Sigmoid colon (tissue), 4 donors: ENCODE results near the gene IFITM2.

Experiments
- CTCF ChIP-seq, 4 experiments: fragments of 450-650 bp in 3 of 4; fragments of 200-600 bp in 1 of 4; IDR thresholded peaks; one replicate each; pipeline ENCODE4 v1.5.1; 2016 to 2019; ENCODE audit warnings: antibody characterized with exemption in 4 of 4, mild to moderate bottlenecking in 3 of 4, moderate library complexity in 2 of 4
- POLR2A ChIP-seq, 2 donors: fragments of 450-650 bp; IDR thresholded peaks; one replicate each; pipeline ENCODE4 v1.6.1; 2016; ENCODE audit warnings: antibody characterized with exemption in 2 of 2, mild to moderate bottlenecking in 2 of 2, moderate library complexity in 2 of 2
- POLR2AphosphoS5 ChIP-seq, 4 donors: sonication (generic); formaldehyde crosslinking; IDR thresholded peaks; one replicate each; pipeline ENCODE4 v1.6.1; 2017; ENCODE audit warnings: antibody characterized with exemption in 4 of 4

- TF ChIP-seq POLR2AphosphoS5 (IDR thresholded peaks at IDR 0.05) (no peak), CTCF (IDR thresholded peaks at IDR 0.05) (no peak), POLR2A (IDR thresholded peaks at IDR 0.05) (no peak)
These were observed 33.2 kb downstream of the IFITM2 start for GRCh38 chr11:340539-341512.
